NOMO-1 treated with DMSO at 0.1 percent for 48 hours (cell line): ENCODE results near the gene TUBB4B.

ENCODE experiments used
- DNase-seq: peaks from one replicate; lab custom pipeline; 2025; ENCODE audit not compliant: unreplicated experiment; lab: John Stamatoyannopoulos, UW

The TUBB4B gene

DNA sequence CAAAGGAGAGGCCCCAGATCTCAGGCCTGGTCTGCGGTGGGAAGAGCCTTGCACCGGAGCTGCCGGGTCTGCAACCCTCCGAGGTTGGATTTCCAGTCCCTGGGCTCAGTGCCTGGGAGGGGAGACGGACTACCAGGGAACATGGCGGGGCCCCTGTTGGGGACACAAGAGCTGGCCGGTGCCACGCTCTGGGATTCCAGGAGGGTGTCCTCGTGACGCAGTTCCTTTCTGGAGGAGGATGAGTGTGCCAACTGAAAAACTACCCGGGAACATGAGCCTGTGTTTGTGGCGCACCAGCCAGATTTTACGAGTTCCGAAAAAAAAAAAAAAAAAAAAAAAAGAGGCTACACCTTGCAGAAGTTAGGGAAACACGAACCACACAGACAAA, 52.0 kb downstream of the TUBB4B start:
- no peak for DNase-seq
